HUES6 (cell line): ENCODE results near the gene MIDN.

Source experiments
- H3K27ac ChIP-seq: 2 replicates; pipeline ENCODE4 v1.7.0; 2013; ENCODE audit warnings: low read depth, mild to moderate bottlenecking, low read length, inconsistent platforms
- H3K27me3 ChIP-seq: 2 replicates; pipeline ENCODE4 v1.6.1; 2013; ENCODE audit warnings: low read length; ENCODE audit not compliant: control insufficient read depth, insufficient read depth
- H3K36me3 ChIP-seq: 2 replicates; pipeline ENCODE4 v1.6.1; 2013; ENCODE audit warnings: low read length; ENCODE audit not compliant: control insufficient read depth, insufficient read depth
- H3K4me1 ChIP-seq: 2 replicates; pipeline ENCODE4 v1.6.1; 2013; ENCODE audit warnings: low read length; ENCODE audit not compliant: control insufficient read depth, insufficient read depth
- H3K4me3 ChIP-seq: 2 replicates; pipeline ENCODE4 v1.5.1; 2013; ENCODE audit warnings: low read depth, low read length
- H3K9ac ChIP-seq: one replicate; pipeline ENCODE4 v1.6.1; 2013; ENCODE audit warnings: mild to moderate bottlenecking, low read length
- H3K9me3 ChIP-seq: 2 replicates; pipeline ENCODE4 v1.6.1; 2013; ENCODE audit warnings: low read depth, low read length; ENCODE audit not compliant: control insufficient read depth, insufficient read depth

Gene MIDN

GRCh38 chr19:1221904-1222255 lies 26.5 kb upstream of the MIDN start:
- Histone ChIP-seq H3K36me3 (peaks cover 53% of the 10 kb centered on the region), H3K9me3 (no peaks in the 10 kb centered on the region), H3K4me3 (no peak overlapping the region), H3K4me1 (peaks cover 8% of the 10 kb centered on the region; the same call in 1 of the 2 replicates), H3K27me3 (no peaks in the 10 kb centered on the region), H3K9ac (no peak overlapping the region), H3K27ac (no peak overlapping the region)

- peaks cover 3% of the 10 kb centered on the region; the same call in 1 of the 2 replicates for H3K4me1 ChIP-seq
Measured at GRCh38 chr19:1222394-1222793, 26.0 kb upstream of the MIDN start.

GRCh38 chr19:1223018-1223855 lies 25.1 kb upstream of the MIDN start:
- Histone ChIP-seq H3K36me3 (peaks cover 60% of the 10 kb centered on the region), H3K4me1 (no peaks in the 10 kb centered on the region; the same call in 1 of the 2 replicates), H3K9me3 (no peaks in the 10 kb centered on the region), H3K27ac (no peak overlapping the region), H3K9ac (no peak overlapping the region), H3K4me3 (no peak overlapping the region), H3K27me3 (no peaks in the 10 kb centered on the region)

More at GRCh38 chr19:1222394-1222793, 26.0 kb upstream of the MIDN start:
- Histone ChIP-seq H3K9me3 (no peaks in the 10 kb centered on the region), H3K27me3 (no peaks in the 10 kb centered on the region), H3K4me3 (no peak overlapping the region), H3K27ac (no peak overlapping the region), H3K9ac (no peak overlapping the region), H3K36me3 (peaks cover 57% of the 10 kb centered on the region)

- Histone ChIP-seq H3K36me3 (peaks cover 61% of the 10 kb centered on the region), H3K4me1 (no peaks in the 10 kb centered on the region), H3K9ac (no peak overlapping the region)
Measured at GRCh38 chr19:1224047-1224825, 24.1 kb upstream of the MIDN start.

GRCh38 chr19:1224847-1225246 lies 23.5 kb upstream of the MIDN start:
- Histone ChIP-seq H3K9me3 (no peaks in the 10 kb centered on the region), H3K4me1 (no peaks in the 10 kb centered on the region), H3K27ac (no peak overlapping the region), H3K36me3 (peaks cover 60% of the 10 kb centered on the region), H3K9ac (no peak overlapping the region), H3K4me3 (no peak overlapping the region), H3K27me3 (no peaks in the 10 kb centered on the region)

More at GRCh38 chr19:1224047-1224825, 24.1 kb upstream of the MIDN start:
- no peaks in the 10 kb centered on the region for H3K9me3 ChIP-seq
- H3K4me3 ChIP-seq, result no peak overlapping the region
- H3K27ac ChIP-seq, result no peak overlapping the region
- H3K27me3 ChIP-seq, result no peaks in the 10 kb centered on the region

- Histone ChIP-seq H3K9ac (no peak overlapping the region), H3K9me3 (no peaks in the 10 kb centered on the region), H3K27ac (no peak overlapping the region), H3K27me3 (no peaks in the 10 kb centered on the region), H3K4me3 (no peak overlapping the region), H3K36me3 (peaks cover 56% of the 10 kb centered on the region), H3K4me1 (no peaks in the 10 kb centered on the region)
Measured at GRCh38 chr19:1225440-1226226, 22.8 kb upstream of the MIDN start.

- Histone ChIP-seq H3K27me3 (no peaks in the 10 kb centered on the region), H3K4me1 (no peaks in the 10 kb centered on the region), H3K36me3 (peaks cover 51% of the 10 kb centered on the region), H3K27ac (no peak overlapping the region), H3K9ac (no peak overlapping the region), H3K4me3 (no peak overlapping the region), H3K9me3 (no peaks in the 10 kb centered on the region)
Measured at GRCh38 chr19:1226227-1226518, 22.2 kb upstream of the MIDN start.

GRCh38 chr19:1226522-1227303 lies 21.7 kb upstream of the MIDN start:
- H3K9me3 ChIP-seq, result no peaks in the 10 kb centered on the region
- H3K4me3 ChIP-seq, result no peak overlapping the region
- peaks cover 51% of the 10 kb centered on the region for H3K36me3 ChIP-seq
- no peak overlapping the region for H3K9ac ChIP-seq
- no peaks in the 10 kb centered on the region for H3K4me1 ChIP-seq
- no peaks in the 10 kb centered on the region for H3K27me3 ChIP-seq
- H3K27ac ChIP-seq, result no peak overlapping the region

GRCh38 chr19:1227304-1228054 lies 20.9 kb upstream of the MIDN start:
- Histone ChIP-seq H3K4me3 (no peak overlapping the region), H3K4me1 (no peaks in the 10 kb centered on the region), H3K36me3 (peaks cover 54% of the 10 kb centered on the region), H3K9me3 (no peaks in the 10 kb centered on the region), H3K27me3 (no peaks in the 10 kb centered on the region), H3K27ac (no peak overlapping the region), H3K9ac (no peak overlapping the region)
